ENCODE results near the gene ATP6V1B1.

ATP6V1B1 gene

DNA sequence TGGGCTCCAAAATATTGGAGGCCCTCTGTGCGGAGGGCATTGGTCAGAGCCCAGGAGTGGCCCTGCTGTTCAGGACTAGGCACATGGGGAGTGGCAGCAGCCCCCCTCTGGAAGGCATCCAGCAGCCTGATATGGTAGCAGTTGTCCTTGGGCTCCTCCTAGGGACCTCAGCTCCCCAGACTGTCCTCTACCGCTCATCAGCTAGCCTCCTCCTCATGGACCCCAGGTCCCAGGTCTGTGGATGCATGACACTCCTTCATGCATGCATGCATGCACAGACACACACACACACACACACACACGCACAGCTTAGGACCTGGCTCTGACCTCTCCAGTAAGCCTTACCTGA, 15.4 kb upstream of the ATP6V1B1 start:
- TF ChIP-seq, protein P1, sequence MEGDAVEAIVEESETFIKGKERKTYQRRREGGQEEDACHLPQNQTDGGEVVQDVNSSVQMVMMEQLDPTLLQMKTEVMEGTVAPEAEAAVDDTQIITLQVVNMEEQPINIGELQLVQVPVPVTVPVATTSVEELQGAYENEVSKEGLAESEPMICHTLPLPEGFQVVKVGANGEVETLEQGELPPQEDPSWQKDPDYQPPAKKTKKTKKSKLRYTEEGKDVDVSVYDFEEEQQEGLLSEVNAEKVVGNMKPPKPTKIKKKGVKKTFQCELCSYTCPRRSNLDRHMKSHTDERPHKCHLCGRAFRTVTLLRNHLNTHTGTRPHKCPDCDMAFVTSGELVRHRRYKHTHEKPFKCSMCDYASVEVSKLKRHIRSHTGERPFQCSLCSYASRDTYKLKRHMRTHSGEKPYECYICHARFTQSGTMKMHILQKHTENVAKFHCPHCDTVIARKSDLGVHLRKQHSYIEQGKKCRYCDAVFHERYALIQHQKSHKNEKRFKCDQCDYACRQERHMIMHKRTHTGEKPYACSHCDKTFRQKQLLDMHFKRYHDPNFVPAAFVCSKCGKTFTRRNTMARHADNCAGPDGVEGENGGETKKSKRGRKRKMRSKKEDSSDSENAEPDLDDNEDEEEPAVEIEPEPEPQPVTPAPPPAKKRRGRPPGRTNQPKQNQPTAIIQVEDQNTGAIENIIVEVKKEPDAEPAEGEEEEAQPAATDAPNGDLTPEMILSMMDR (IDR thresholded peaks at IDR 0.05) = no peak
- Histone ChIP-seq H3K27ac (no peak overlapping the region), H3K4me3 (no peak overlapping the region)
- peak; percentile 65 for DNase-seq (ENCODE audit: low spot score)

DNA sequence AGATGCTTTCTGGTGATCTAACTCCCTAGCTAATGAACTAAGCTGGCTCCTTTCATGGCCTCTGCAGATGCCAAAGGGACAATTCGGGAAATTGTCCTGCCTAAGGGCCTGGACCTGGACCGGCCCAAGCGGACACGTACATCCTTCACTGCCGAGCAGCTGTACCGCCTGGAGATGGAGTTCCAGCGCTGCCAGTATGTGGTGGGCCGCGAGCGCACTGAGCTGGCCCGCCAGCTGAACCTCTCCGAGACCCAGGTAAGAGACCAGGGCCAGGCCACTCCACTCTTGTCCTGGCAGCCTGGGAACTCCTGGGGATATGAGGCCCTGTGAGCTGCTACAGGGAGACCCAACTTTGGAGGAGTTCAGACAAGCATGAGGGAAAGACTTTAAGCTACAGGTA, 14.7 kb upstream of the ATP6V1B1 start:
- H3K4me3 ChIP-seq = no peak overlapping the region
- TF ChIP-seq, protein P1 (IDR thresholded peaks at IDR 0.05) = no peak
- DNase-seq (ENCODE audit: low spot score) = peak; percentile 52
- no peak overlapping the region for H3K27ac ChIP-seq

DNA sequence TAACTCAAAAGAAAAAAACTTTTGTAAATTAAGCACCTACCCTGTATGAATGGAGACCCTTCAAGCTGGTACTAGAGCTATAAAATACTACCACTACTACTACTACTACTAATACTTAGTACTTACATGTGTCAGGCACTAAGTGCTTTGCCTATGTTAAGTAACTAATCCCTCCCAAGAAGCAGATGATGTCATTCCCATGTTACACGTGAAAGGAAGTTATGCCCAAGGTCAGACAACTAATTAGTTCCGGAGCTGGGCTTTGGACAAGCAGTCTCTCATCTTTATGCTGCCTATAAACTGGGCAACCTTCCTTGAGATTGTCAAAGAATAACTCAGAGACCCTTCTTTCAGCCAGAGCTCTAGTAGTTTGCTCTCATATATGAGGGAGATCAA, 13.9 kb upstream of the ATP6V1B1 start:
- TF ChIP-seq, protein P1 (IDR thresholded peaks at IDR 0.05) = no peak
- no peak overlapping the region for H3K4me3 ChIP-seq
- H3K27ac ChIP-seq = no peak overlapping the region
- DNase-seq (ENCODE audit: low spot score) = no peak

DNA sequence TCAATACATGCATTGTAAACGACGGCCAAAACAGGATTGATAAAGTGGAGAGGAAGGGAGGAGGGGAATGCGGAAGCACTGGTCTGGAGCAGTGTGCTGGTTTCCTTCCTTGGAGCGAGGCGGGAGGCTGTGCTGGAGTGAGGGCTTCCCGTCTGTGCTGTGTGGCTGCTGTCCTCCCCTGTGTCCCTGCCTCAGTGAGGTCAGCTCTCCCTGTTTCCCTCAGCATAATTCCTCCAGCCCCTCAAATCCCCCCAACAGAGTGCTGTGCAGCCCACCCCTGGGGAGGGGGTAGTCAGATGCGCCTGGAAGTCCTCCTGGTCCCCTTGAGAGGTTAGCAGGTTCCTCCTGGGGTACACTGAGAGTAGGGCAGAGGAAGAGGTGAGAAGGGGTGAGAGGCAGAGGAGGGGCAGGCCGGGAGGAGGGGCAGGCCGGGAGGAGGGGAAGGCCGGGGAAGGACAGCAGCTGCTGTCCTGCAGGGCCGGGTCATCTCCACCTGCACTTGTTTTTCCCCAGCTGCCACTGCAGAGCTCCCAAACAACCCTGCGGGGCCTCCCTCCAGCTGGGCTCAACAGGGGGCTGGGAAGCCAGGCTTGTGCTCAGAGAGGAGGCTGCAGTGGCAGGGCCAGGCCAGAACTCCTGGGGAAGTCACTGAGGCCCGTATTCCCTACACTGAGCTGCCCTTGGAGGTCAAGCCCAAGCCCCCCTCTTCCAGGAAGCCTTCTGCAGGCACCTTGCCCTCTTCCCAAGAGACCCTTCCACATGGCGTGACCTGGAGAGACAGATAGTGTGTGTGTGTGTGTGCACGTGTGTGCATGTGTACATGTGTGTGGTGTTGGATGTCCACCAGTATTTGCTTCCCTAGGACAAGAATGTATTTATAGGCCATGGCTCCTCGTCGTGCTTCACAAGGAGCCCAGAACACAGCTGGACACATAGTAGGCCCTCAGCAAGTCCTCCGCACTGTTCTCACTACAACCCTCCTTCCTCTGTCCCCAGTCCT, 13.2 kb upstream of the ATP6V1B1 start:
- TF ChIP-seq, protein P1 (IDR thresholded peaks at IDR 0.05) = no peak
- no peak overlapping the region for H3K27ac ChIP-seq
- peak; percentile 63 for DNase-seq (ENCODE audit: low spot score)
- no peak overlapping the region for H3K4me3 ChIP-seq

DNA sequence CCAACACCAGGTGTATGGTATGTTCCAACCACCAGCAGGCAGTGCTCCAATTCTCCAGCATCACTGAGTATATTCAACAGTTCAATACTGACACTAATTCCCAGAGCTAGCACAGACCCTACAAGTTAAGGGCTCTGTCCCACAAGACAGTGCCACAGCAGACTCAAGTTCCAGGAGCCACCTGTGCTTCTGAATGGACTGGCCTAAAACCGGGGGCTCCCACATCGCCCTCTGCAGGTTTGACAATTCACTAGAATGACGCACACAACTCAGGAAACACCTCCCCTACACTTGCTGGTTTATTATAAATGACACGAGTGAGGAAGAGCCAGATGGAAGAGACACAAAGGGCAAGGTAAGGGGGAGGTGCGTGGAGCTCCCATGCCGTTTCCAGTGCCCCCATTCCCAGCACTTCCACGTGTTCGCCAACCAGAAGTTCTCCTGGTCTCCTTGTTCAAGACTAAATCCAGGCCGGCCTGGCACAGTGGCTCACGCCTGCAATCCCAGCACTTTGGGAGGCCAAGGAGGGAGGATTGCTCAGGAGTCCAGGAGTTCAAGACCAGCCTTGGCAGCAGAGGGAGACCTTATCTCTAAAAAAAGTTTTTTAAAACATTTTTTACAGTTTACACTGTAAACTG, 12.2 kb upstream of the ATP6V1B1 start:
- Histone ChIP-seq H3K4me3 (no peak overlapping the region), H3K27ac (no peak overlapping the region)
- peak; percentile 54 for DNase-seq (ENCODE audit: low spot score)
- TF ChIP-seq, protein P1 (IDR thresholded peaks at IDR 0.05) = no peak

DNA sequence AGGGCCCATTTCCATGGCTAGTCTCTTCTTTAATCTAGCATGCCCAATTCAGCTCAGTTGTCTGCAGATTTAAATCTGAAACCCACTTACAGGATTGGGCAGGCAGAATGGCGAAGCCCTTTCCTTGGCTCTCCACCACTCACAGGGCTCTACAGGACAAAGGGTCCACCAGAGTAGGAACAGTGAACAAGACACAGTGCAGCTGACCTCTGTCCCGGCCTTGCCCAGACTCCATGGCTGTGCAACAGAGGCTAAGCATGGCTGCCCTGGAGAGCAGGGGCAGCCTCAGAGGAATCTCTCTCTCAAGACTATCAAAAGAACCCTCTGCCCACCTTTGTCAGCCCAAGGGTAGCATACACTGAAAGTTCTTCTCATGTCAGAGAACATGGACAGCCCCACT, 9.7 kb upstream of the ATP6V1B1 start:
- peak; percentile 52 for DNase-seq (ENCODE audit: low spot score)

More for the DNA sequence above, 9.7 kb upstream of the ATP6V1B1 start:
- TF ChIP-seq, protein P1 (IDR thresholded peaks at IDR 0.05) = no peak
- Histone ChIP-seq H3K4me3 (no peak overlapping the region), H3K27ac (no peak overlapping the region)
